KOPT-K1 (cell line): ENCODE data around the gene FH.

ENCODE experiments used
- H3K27ac ChIP-seq: fragments of 200-600 bp; sonication (generic); 2 replicates; pipeline ENCODE4 v1.5.1; 2016; ENCODE audit warnings: antibody characterized with exemption, mild to moderate bottlenecking, low read depth, low read length; ENCODE audit not compliant: poor library complexity, severe bottlenecking
- H3K36me3 ChIP-seq: fragments of 200-600 bp; sonication (generic); 2 replicates; pipeline ENCODE4 v1.5.1; 2017; ENCODE audit warnings: antibody characterized with exemption, mild to moderate bottlenecking, low read length, moderate library complexity; ENCODE audit not compliant: insufficient read depth
- H3K9me3 ChIP-seq: fragments of 200-600 bp; sonication (generic); 2 replicates; pipeline ENCODE4 v1.5.1; 2017; ENCODE audit warnings: antibody characterized with exemption, low read length, mild to moderate bottlenecking; ENCODE audit not compliant: insufficient read depth, poor library complexity, severe bottlenecking

FH gene

GRCh38 chr1:241488739-241489138 lies 30.8 kb downstream of the FH start:
- Histone ChIP-seq H3K9me3 (no peaks in the 10 kb centered on the region), H3K36me3 (peaks cover 7% of the 10 kb centered on the region), H3K27ac (no peak overlapping the region)

GRCh38 chr1:241485554-241485992 lies 34.0 kb downstream of the FH start:
- Histone ChIP-seq H3K36me3 (no peaks in the 10 kb centered on the region), H3K27ac (no peak overlapping the region), H3K9me3 (no peaks in the 10 kb centered on the region)

- Histone ChIP-seq H3K27ac (no peak overlapping the region), H3K36me3 (no peaks in the 10 kb centered on the region)
Observed at GRCh38 chr1:241485145-241485544, 34.4 kb downstream of the FH start.

GRCh38 chr1:241482761-241483250 lies 36.7 kb downstream of the FH start:
- Histone ChIP-seq H3K9me3 (no peaks in the 10 kb centered on the region), H3K27ac (no peak overlapping the region), H3K36me3 (no peaks in the 10 kb centered on the region)

More at GRCh38 chr1:241485145-241485544, 34.4 kb downstream of the FH start:
- no peaks in the 10 kb centered on the region for H3K9me3 ChIP-seq

GRCh38 chr1:241479294-241479693 lies 40.3 kb downstream of the FH start:
- no peak overlapping the region for H3K27ac ChIP-seq
- peaks cover 7% of the 10 kb centered on the region for H3K9me3 ChIP-seq

GRCh38 chr1:241475671-241476070 lies 43.9 kb downstream of the FH start:
- no peaks in the 10 kb centered on the region for H3K36me3 ChIP-seq
- peaks cover 7% of the 10 kb centered on the region for H3K9me3 ChIP-seq
- H3K27ac ChIP-seq = no peak overlapping the region

More at GRCh38 chr1:241479294-241479693, 40.3 kb downstream of the FH start:
- no peaks in the 10 kb centered on the region for H3K36me3 ChIP-seq

GRCh38 chr1:241473026-241473425 lies 46.5 kb downstream of the FH start:
- Histone ChIP-seq H3K36me3 (no peaks in the 10 kb centered on the region), H3K9me3 (peaks cover 7% of the 10 kb centered on the region), H3K27ac (no peak overlapping the region)

- Histone ChIP-seq H3K36me3 (no peaks in the 10 kb centered on the region), H3K27ac (no peak overlapping the region), H3K9me3 (peaks cover 7% of the 10 kb centered on the region)
Observed at GRCh38 chr1:241470908-241471590, 48.5 kb downstream of the FH start.

- Histone ChIP-seq H3K27ac (no peak overlapping the region), H3K36me3 (no peaks in the 10 kb centered on the region), H3K9me3 (peaks cover 2% of the 10 kb centered on the region)
Observed at GRCh38 chr1:241470361-241470760, 49.2 kb downstream of the FH start.

- Histone ChIP-seq H3K27ac (no peak overlapping the region), H3K36me3 (no peaks in the 10 kb centered on the region), H3K9me3 (no peaks in the 10 kb centered on the region)
Observed at GRCh38 chr1:241465673-241466072, 53.9 kb downstream of the FH start.

- no peaks in the 10 kb centered on the region for H3K9me3 ChIP-seq
- no peaks in the 10 kb centered on the region for H3K36me3 ChIP-seq
- H3K27ac ChIP-seq = no peak overlapping the region
Observed at GRCh38 chr1:241464985-241465384, 54.6 kb downstream of the FH start.

- Histone ChIP-seq H3K9me3 (no peaks in the 10 kb centered on the region), H3K36me3 (no peaks in the 10 kb centered on the region), H3K27ac (no peak overlapping the region)
Observed at GRCh38 chr1:241462391-241462790, 57.2 kb downstream of the FH start.

- Histone ChIP-seq H3K36me3 (no peaks in the 10 kb centered on the region), H3K9me3 (no peaks in the 10 kb centered on the region), H3K27ac (no peak overlapping the region)
Observed at GRCh38 chr1:241460098-241460873, 59.3 kb downstream of the FH start.

- no peak overlapping the region for H3K27ac ChIP-seq
- no peaks in the 10 kb centered on the region for H3K36me3 ChIP-seq
- no peaks in the 10 kb centered on the region for H3K9me3 ChIP-seq
Observed at GRCh38 chr1:241459186-241459802, 60.3 kb downstream of the FH start.

GRCh38 chr1:241457421-241457820 lies 62.1 kb downstream of the FH start:
- H3K36me3 ChIP-seq = no peaks in the 10 kb centered on the region

More at GRCh38 chr1:241457421-241457820, 62.1 kb downstream of the FH start:
- no peaks in the 10 kb centered on the region for H3K9me3 ChIP-seq
- H3K27ac ChIP-seq = no peak overlapping the region
